ENCODE results near the gene TPT1.
"Not testable (repeated sequence)": the region's sequence is repeated elsewhere in the genome, so short reads cannot be mapped to it uniquely, and the experiment has no call there.

Gene TPT1

GRCh38 chr13:45299194-45299593, 41.8 kb downstream of the TPT1 start:
- no peak for DNase-seq

DNA sequence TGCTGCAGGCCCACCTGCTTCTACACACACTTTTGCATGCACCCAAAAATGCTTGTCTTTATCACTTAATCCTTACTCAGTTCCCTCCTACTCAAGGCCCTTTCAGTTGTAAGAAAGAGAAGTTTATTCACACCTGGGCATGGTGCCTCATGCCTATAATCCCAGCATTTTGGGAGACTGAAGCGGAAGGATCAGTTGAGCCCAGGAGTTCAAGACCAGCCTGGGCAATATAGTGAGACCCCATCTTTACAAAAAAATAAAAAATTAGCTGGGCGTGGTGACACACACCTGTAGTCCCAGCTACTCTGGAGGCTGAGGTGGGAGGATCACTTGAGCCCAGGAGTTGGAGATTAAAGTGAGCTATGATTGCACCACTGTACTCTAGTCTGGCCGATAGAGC, 42.4 kb downstream of the TPT1 start:
- not testable (repeated sequence) for DNase-seq

GRCh38 chr13:45298206-45298505, 42.8 kb downstream of the TPT1 start:
- no peak for DNase-seq

DNA sequence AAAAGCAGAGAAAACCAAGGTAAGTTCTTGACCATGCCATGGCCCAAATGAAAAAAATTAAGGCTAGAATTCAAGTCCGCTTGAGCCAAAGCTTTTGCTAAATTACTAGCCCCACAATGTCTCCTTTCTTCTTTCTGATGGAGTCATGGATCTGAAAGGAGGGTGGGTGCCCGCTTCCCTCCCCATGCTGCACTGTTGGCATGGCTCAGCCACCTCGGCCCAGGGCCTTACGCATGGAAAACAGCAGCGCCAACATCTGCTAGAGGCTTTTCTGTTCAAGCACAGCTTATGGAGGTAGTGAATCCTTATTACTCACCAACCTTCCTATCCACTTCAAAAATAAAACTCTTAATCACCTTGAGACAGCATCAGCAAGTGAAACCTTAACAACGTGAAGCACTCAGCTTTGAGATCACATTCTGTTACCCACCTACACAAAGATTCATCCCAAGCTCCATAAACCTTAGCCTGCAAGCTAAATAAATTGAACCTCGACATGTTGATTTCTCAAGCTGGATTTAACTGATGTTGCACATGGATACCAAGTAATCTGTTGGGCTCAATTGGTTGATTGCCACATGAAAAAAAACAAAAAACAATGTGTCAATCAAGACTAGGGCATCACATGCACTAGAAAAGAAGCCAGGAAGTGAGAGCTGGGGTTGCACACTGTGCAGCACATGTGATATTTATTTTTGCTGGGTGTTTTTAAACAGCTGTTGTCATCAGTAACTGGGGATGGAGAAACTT, 43.4 kb downstream of the TPT1 start:
- DNase-seq: no peak

DNA sequence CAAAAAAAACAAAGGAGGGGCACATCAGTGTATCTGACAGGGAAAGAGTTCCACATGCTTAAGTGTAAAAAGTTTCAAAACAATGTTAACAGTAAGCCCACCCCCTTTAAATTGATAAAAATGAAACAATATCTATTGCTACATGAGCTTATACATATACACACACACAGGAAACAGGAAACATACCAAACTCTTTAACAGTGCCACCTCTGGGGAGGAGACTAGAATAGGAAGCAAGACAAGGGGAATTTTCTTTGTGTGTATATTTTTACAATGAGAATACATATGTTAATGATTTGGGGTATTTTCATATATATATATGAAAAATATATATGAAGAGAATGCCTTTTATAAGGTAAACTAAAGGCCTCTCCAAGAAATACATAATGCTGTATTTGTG, 44.7 kb downstream of the TPT1 start:
- DNase-seq: no peak

DNA sequence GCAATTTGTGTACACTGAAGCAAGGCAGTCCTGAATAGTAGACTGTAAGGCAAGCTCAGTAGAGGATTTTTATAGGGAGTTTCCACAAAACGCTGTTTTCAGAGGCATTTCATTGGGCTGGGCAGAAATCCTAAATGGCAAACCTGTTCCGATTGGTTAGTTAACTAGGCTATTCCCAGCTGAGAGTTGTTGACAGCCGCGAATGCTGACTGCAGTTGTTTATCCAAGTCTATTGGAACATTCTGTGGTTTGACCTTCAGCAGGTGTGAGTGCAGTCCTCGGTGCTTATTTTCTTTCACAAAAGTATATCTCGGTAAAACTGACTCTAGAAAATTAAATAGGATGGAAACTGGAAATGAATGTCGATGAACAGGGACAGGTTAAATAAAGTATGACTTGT, 45.4 kb downstream of the TPT1 start:
- no peak for DNase-seq

- DNase-seq: peak in 1 of 2 experiments; percentile 12
Measured at GRCh38 chr13:45292176-45292575, 48.8 kb downstream of the TPT1 start.

- peak in 1 of 2 experiments; percentile 10 for DNase-seq
Measured at GRCh38 chr13:45289936-45290563, 50.9 kb downstream of the TPT1 start.
